GM11168 (cell line): ENCODE results near the gene CDHR3.

Experiments
- in situ Hi-C: fragments of 300-500 bp; cut with MboI; formaldehyde crosslinking; loops from one replicate; pipeline ENCODE4 v1.12.0; 2022; ENCODE audit warnings: low sequenced_read_pairs; ENCODE audit not compliant: unreplicated experiment

CDHR3 gene, protein sequence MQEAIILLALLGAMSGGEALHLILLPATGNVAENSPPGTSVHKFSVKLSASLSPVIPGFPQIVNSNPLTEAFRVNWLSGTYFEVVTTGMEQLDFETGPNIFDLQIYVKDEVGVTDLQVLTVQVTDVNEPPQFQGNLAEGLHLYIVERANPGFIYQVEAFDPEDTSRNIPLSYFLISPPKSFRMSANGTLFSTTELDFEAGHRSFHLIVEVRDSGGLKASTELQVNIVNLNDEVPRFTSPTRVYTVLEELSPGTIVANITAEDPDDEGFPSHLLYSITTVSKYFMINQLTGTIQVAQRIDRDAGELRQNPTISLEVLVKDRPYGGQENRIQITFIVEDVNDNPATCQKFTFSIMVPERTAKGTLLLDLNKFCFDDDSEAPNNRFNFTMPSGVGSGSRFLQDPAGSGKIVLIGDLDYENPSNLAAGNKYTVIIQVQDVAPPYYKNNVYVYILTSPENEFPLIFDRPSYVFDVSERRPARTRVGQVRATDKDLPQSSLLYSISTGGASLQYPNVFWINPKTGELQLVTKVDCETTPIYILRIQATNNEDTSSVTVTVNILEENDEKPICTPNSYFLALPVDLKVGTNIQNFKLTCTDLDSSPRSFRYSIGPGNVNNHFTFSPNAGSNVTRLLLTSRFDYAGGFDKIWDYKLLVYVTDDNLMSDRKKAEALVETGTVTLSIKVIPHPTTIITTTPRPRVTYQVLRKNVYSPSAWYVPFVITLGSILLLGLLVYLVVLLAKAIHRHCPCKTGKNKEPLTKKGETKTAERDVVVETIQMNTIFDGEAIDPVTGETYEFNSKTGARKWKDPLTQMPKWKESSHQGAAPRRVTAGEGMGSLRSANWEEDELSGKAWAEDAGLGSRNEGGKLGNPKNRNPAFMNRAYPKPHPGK

DNA sequence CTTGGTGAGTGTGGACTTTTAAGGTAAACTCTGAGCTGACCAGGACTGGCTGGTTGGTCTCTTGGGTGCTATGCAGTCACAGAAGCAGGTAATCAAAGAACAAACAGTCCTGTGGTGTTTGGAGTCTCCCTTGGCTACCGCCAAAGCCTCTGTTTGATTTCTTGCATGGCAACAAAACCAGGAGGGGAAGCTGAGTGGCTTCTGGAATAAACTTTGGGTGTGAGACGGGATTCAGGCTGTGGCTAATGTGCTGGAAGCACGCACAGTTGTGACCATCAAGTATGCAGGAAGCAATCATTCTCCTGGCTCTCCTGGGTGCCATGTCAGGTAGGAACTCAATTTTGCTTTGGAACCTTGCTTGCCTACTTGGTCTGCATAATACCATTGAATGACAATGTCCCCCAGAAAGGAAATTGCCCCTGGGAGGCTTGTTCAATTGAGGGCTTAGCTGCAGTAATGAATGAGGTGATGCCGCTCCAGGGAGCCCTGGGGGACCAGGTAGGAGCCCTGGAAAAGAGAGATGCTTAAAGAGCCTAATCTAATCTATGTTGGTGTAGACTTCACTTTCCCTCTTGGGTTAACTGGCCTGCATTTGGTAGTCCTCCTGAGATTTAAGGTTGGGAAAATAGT, at the start of gene CDHR3:
Gene CDHR3, plus strand, starts transcription at position 227 of the 630 bp plus-strand sequence. Its CDS starts 55 bp downstream, at position 282.
- in situ Hi-C loops: no loop called here

- in situ Hi-C loops: loop anchor here (10.0 kb wide), 1 partner anchor 531 kb away; no protein-coding TSS in a partner anchor
Measured at GRCh38 chr7:105913947-105914346, 49.1 kb upstream of the CDHR3 start.

GRCh38 chr7:105916603-105917002, 46.5 kb upstream of the CDHR3 start:
- in situ Hi-C loops: loop anchor here (10.0 kb wide), 1 partner anchor 528 kb away; no protein-coding TSS in a partner anchor

GRCh38 chr7:105917659-105918058, 45.4 kb upstream of the CDHR3 start:
- in situ Hi-C loops: loop anchor here (10.0 kb wide), 1 partner anchor 527 kb away; no protein-coding TSS in a partner anchor

DNA sequence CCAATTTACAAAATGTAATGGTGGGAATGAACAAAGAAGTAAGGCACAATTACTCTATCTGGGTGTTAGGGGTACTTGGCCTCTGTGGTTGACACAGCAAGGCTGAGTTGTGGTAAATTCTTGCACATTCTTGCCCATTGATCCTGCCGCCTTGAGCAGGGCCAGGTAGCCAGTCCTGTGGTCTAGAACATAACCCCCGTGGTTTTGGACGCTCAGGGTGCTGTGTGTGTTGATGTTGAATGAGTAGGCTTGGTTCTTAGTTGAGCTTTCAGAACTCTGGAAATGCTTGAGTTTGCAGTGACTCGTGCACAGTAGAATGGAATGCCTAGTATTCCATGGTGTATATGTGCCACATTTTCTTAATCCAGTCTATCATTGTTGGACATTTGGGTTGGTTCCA, 42.3 kb upstream of the CDHR3 start:
- in situ Hi-C loops: no loop called here

DNA sequence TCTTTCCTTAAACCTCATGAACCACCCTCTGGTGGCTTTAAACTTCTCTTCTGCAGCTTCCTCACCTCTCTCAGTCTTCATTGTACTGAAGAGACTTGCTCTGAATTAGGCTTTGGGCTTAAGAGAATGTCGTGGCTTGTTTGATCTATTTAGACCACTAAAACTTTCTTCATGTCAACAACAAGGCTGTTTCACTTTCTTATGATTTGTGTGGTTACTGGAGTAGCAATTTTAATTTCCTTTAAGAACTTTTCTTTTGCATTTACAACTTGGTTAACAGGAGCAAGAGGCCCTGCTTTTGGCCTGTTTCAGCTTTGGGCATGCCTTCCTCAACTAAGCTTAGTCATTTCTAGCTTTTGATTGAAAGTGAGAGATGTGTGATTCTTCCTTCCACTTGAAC, 38.1 kb upstream of the CDHR3 start:
- in situ Hi-C loops: no loop called here

GRCh38 chr7:105926131-105926530, 36.9 kb upstream of the CDHR3 start:
- in situ Hi-C loops: no loop called here

- in situ Hi-C loops: no loop called here
Measured at GRCh38 chr7:105931179-105931578, 31.9 kb upstream of the CDHR3 start.

- in situ Hi-C loops: no loop called here
Measured at GRCh38 chr7:105932835-105933477, 30.1 kb upstream of the CDHR3 start.

DNA sequence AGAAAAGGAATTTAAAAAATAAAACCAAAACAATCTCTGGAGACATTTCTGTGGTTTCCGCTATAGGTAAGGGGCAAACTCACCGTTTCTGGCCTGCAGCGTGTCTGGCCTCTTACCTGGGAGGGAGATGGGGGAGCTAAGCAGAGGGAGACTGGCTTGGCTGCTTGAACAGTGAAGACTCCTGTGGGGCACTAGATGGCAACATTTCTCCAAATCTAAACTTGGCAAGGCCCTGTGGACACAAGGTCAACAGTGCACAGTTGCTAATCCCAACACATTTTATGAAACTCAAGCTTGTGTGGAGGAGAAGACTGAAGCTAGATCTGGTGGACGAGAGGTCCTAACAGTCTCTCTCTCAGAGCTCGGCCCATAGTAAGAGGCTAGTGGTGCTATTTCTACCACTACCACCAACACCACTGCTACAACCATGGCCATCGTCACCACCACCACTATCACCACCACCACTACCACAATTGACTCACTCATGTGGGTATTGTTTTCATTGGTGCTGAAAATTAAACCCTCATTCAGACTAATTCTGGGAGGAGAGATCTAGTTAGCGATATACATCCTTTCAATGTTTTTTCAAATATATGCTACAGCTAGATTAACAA, 28.4 kb upstream of the CDHR3 start:
- in situ Hi-C loops: no loop called here

DNA sequence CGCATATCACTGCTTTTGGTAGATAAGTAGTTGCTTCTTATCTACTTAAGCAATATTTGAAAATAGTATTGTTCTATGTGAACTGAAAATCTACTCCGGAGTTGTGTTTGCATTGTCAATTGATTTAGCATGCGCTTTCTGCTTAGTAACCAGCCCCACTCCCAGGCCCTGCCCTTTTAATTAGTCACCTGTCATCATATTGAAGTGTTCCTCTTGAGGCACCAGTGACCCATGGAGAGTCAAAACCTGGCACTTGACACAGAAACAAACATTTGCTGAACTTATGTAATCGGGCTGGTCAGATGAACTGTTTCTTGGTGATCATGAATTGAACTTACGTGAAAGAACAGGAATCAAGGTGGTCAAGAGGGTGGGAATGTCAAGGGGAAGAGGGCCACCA, 27.8 kb upstream of the CDHR3 start:
- in situ Hi-C loops: no loop called here

DNA sequence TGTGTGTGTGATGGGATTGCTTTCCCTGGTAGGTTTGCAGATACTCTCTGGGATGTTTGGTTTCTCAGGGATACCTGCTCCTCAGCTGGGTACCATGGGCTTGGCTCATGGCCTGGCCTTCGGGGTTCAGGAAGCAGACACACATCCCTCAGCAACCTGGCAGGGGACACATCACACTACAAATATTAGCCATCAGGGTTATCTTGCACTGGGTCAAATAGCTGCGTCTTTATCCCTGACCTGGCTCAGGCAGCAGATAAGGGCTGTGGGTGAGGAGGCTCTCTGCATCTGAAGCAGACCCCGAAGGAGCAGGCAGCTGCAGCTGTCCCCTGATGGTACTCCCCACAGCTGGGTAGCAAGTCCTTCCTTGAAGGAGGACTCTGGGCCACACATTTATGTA, 25.7 kb upstream of the CDHR3 start:
- in situ Hi-C loops: no loop called here

DNA sequence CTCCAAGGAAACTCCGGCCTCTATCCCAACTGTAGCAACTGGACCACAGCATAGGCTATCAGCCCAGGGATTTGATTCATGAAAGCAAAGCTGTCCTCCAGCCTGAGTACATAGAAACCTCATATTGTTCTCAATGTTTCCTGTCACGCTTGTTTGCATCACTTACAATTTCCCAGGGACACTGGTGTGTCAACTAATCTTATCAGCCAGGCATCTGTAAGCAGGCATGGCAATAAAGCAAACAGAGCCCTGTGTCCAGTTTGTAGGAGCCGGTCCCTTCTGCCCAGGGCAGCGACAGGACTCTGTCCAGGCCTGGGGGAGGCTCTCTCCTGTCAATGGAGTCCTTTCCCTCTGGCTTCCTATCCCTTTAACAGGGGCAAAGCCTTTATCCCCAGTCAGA, 23.0 kb upstream of the CDHR3 start:
- in situ Hi-C loops: no loop called here

DNA sequence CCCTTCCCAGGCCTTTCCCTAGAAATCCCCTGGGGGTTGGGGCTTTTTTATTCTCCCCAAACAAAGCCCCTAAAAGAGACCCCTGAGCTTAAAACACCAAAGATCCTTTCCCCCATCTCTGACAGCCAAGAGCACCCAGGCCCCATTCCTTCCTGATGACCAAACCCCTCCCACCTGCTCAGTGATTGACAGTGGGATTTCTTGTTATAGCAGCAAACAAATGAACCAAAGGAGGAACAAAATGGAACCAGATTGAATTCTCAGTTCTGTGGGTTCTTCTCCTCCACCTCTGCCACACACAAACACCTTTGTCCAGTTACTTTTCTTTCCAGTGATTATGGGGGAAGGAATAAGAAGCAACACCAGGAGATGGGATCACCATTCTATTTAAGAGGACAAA, 21.5 kb upstream of the CDHR3 start:
- in situ Hi-C loops: no loop called here

DNA sequence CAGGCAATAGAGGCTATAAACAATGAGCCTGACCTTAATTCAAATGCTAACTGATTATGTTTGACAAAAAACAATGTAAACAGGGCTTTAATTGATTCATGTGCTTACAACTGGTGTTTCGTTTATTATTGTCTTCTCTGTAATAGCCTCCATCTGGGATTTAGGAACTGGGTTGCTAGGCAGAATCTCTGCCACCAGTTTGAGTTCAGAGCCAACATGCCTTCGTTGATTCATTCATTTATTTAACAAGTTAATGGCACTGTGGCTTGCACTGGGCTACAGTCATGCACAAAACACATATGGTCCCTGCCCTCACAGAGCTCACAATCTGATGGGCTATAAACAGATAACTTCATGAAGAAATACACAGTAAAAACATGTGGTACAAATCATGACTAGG, 19.6 kb upstream of the CDHR3 start:
- in situ Hi-C loops: no loop called here

GRCh38 chr7:105945848-105946247, 17.2 kb upstream of the CDHR3 start:
- in situ Hi-C loops: no loop called here

DNA sequence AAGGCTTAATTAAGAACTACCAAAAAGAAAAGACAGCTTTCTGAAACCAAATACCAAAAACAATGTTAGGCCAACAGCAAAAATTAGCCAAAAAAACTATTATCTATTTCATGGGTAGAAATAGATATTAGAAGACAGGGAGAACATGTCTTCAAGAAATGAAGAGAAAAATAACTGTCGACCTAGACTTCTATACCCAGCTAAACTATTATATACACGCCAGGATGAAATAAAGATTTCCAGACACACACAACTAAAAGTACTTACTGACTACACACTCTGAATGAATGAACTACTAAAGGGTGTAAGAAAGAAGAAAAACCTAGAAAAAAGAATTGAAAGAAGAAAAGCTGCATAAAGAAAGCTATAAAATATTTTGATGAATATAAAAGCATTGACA, 11.5 kb upstream of the CDHR3 start:
- in situ Hi-C loops: no loop called here

DNA sequence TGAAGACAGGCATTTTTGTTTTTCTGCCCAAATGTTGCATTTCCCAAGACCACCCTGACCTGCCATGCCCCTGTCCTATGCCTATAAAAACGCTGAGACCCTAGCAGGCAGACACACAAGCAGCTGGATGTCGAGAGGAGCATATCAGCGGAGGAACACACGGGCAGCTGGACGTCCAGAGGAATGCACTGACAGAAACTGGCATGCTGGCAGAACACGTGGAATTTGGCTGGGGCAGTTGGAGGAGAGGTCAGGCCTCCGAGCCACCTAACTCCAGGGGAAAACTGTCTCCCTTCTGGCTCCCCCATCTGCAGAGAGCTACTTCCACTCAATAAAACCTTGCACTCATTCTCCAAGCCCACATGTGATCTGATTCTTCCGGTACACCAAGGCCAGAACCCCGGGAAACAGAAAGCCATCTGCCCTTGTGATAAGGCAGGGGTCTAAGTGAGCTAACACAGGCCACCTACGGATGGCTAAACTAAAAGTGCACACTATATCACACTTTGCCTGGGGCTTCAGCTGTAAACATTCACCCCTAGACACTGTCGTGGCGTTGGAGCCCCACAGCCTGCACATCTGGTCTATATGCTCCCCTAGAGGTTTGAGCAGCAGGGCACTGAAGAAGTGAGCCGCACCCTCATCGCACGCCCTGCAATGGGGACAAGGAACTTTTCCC, 10.0 kb upstream of the CDHR3 start:
- in situ Hi-C loops: no loop called here

DNA sequence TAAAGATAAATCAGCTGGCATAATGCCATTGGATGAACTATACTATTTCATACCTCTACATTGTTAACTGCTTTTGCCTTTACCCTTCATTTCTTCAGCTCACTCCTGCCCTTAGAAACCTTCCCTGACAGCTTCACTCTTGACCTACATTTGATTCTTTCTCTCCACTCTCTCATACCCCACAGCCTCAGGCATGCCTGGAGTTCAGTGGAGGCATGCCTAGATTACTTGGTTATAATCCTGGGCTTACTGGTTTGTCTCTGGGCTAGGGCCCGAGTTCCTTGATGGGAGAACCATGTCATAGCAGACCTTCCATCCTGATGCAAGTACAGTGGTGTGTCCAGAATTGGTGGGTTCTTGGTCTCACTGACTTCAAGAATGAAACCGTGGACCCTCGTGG, 8.4 kb upstream of the CDHR3 start:
- in situ Hi-C loops: no loop called here
